Esophagus muscularis mucosa (tissue), 4 donors: ENCODE measurements around the gene APOC4. TPM values are rescaled to one million over a fixed set of nuclear protein-coding genes. Genes with fewer than 3 reads are reported as not detected.

Experiments
- DNase-seq: peaks from one replicate; pipeline ENCODE4 v3.0.0-alpha.2; 2017; ENCODE audit errors: extremely low spot score
- H3K27ac ChIP-seq, 4 donors: fragments of 200-600 bp; sonication (generic); replicated peaks in 1 of 4; 1 replicate in 3 of 4; 2 replicates in 1 of 4; pipeline ENCODE4 v1.5.1; 2016 to 2019; ENCODE audit warnings: mild to moderate bottlenecking in 1 of 4
- H3K27me3 ChIP-seq, 4 donors: fragments of 200-600 bp; sonication (generic); one replicate each; pipeline versions ENCODE4 v1.5.1 to v1.6.0; 2016 to 2019
- H3K36me3 ChIP-seq, 4 donors: fragments of 200-600 bp; sonication (generic); one replicate each; pipeline ENCODE4 v1.5.1; 2016 to 2019
- H3K4me1 ChIP-seq, 4 donors: fragments of 200-600 bp; sonication (generic); one replicate each; pipeline ENCODE4 v1.5.1; 2016 to 2019
- H3K4me3 ChIP-seq, 4 donors: fragments of 200-600 bp; sonication (generic); 1 replicate in 2 of 4; 2 replicates in 2 of 4; pipeline ENCODE4 v1.5.1; 2016 to 2019; ENCODE audit warnings: mild to moderate bottlenecking in 4 of 4, moderate library complexity in 1 of 4
- H3K9me3 ChIP-seq, 4 donors: fragments of 200-600 bp; sonication (generic); 1 replicate in 3 of 4; 2 replicates in 1 of 4; pipeline ENCODE4 v1.5.1; 2016 to 2019
- CTCF ChIP-seq, 3 experiments: fragments of 200-600 bp in 2 of 3; fragments of 450-650 bp in 1 of 3; sonication (generic) in 2 of 3; IDR thresholded peaks; one replicate each; pipeline ENCODE4 v1.5.1; 2017 to 2019; ENCODE audit warnings: antibody characterized with exemption in 3 of 3, mild to moderate bottlenecking in 2 of 3, moderate library complexity in 1 of 3
- EP300 ChIP-seq: sonication (generic); formaldehyde crosslinking; IDR thresholded peaks from one replicate; pipeline ENCODE4 v1.6.1; 2017; ENCODE audit warnings: antibody characterized with exemption
- POLR2A ChIP-seq: fragments of 450-650 bp; IDR thresholded peaks from one replicate; pipeline ENCODE4 v1.6.1; 2017; ENCODE audit warnings: antibody characterized with exemption, moderate library complexity, mild to moderate bottlenecking, low read depth
- POLR2AphosphoS5 ChIP-seq, 2 donors: sonication (generic); formaldehyde crosslinking; IDR thresholded peaks; one replicate each; pipeline ENCODE4 v1.6.1; 2017; ENCODE audit warnings: antibody characterized with exemption in 2 of 2
- WGBS: methylation state at CpG from one replicate; pipeline ENCODE4 v1.1.5; 2018; 5-methylcytosine and 5-hydroxymethylcytosine counted together
- intact Hi-C: fragments of 100-400 bp; cut with DNase I; formaldehyde crosslinking; loops from one replicate; pipeline ENCODE4 v1.15.1; 2023
- total RNA-seq, 4 donors: library from RNA; depleted of rRNA; stranded (reverse); fragments of >200 nt; gene quantifications; one replicate each; pipeline versions ENCODE4 v1.1.0 to v1.2.1, GENCODE V29; 2016

The APOC4 gene
- total RNA-seq, 4 donors from 2014 or later: not detected

GRCh38 chr19:44974857-44975256 lies 32.8 kb downstream of the APOC4 start:
- Histone ChIP-seq H3K4me1 (no peaks in the 10 kb centered on the region), H3K27ac (no peak overlapping the region), H3K4me3 (no peak overlapping the region), H3K9me3 (no peaks in the 10 kb centered on the region), H3K36me3 (peaks cover 60 to 97% (median 78%) of the 10 kb centered on the region in 4 donors), H3K27me3 (no peaks in the 10 kb centered on the region)
- intact Hi-C loops: no loop called here
- no peak for TF ChIP-seq POLR2AphosphoS5 (IDR thresholded peaks at IDR 0.05)
- no peak for TF ChIP-seq POLR2A
- TF ChIP-seq CTCF (IDR thresholded peaks at IDR 0.05): no peak
- TF ChIP-seq EP300: no peak
- no peak for DNase-seq
- WGBS: 93% methylated on average over 5 of the region's 5 CpGs

- Histone ChIP-seq H3K27ac (no peak overlapping the region), H3K27me3 (no peaks in the 10 kb centered on the region), H3K36me3 (peaks cover 60 to 97% (median 83%) of the 10 kb centered on the region in 4 donors), H3K9me3 (no peaks in the 10 kb centered on the region), H3K4me3 (no peak overlapping the region), H3K4me1 (no peaks in the 10 kb centered on the region)
- DNase-seq: no peak
- intact Hi-C loops: no loop called here
- TF ChIP-seq POLR2AphosphoS5 (IDR thresholded peaks at IDR 0.05) (no peak), POLR2A (no peak), CTCF (IDR thresholded peaks at IDR 0.05) (no peak), EP300 (no peak)
- 94% methylated on average over 4 of the region's 4 CpGs for WGBS
Measured at GRCh38 chr19:44975444-44975843, 33.4 kb downstream of the APOC4 start.

- H3K27me3 ChIP-seq: no peaks in the 10 kb centered on the region
- 91% methylated on average over 7 of the region's 9 CpGs for WGBS
- DNase-seq: no peak
- H3K9me3 ChIP-seq: no peaks in the 10 kb centered on the region
- no peak overlapping the region for H3K4me3 ChIP-seq
- intact Hi-C loops: no loop called here
- TF ChIP-seq EP300: no peak
- TF ChIP-seq POLR2AphosphoS5 (IDR thresholded peaks at IDR 0.05): no peak
- TF ChIP-seq POLR2A: no peak
- no peak for TF ChIP-seq CTCF (IDR thresholded peaks at IDR 0.05)
- H3K36me3 ChIP-seq: peaks cover 40 to 98% (median 94%) of the 10 kb centered on the region in 4 donors
- peaks cover 0 to 4% (median under 1%) of the 10 kb centered on the region in 4 donors for H3K4me1 ChIP-seq
- no peak overlapping the region for H3K27ac ChIP-seq
Measured at GRCh38 chr19:44984005-44984404, 42.0 kb downstream of the APOC4 start.

DNA sequence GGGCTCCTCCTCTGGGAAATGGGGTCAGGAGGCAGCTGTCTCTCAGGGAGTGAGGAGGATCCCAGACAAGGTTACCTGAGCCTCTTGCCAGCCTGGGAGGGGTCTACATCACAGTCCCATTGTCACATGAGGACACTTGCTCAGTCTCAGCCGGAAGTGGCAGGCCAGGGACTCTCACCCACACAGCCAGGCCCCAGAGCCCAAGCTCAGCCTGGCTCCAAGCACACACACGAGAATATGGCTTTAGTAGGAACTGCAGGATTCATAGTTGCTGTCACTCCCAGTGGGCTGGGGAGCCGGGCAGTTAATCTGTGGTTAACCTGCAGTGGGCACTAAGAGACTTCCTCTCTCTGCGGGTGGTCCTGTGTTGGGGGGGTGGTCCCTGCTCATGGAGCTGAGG lies 43.4 kb downstream of the APOC4 start:
- H3K27me3 ChIP-seq: no peaks in the 10 kb centered on the region
- peaks cover 0 to 7% (median 1%) of the 10 kb centered on the region in 4 donors for H3K4me1 ChIP-seq
- H3K4me3 ChIP-seq: no peak overlapping the region
- WGBS: 100% methylated on average over 1 of the region's 4 CpGs
- TF ChIP-seq POLR2AphosphoS5 (IDR thresholded peaks at IDR 0.05): no peak
- no peak for TF ChIP-seq POLR2A
- TF ChIP-seq CTCF (IDR thresholded peaks at IDR 0.05): no peak
- no peak for TF ChIP-seq EP300
- peaks cover 35 to 98% (median 92%) of the 10 kb centered on the region in 4 donors for H3K36me3 ChIP-seq
- no peaks in the 10 kb centered on the region for H3K9me3 ChIP-seq
- no peak overlapping the region for H3K27ac ChIP-seq
- intact Hi-C loops: no loop called here
- DNase-seq: no peak

DNA sequence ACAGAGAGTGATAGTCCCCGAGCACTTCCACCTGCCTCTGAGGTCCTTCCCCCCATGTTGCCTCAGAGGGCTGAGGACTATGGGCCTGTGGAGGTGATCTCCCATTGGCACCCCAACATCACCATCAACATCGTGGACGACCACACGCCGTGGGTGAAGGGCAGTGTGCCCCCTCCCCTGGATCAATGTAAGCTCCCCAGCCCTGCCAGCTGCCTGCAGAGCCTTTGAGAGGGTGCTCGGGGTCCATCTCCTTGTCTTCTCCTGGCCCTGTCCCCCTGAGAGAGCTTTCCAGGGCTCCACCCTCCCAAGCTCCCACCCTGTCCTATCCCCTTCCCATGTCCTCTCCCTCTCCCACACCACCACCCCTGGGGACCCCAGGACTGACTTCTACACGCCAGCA lies 44.4 kb downstream of the APOC4 start:
- H3K9me3 ChIP-seq: no peaks in the 10 kb centered on the region
- intact Hi-C loops: no loop called here
- DNase-seq: no peak
- no peaks in the 10 kb centered on the region for H3K27me3 ChIP-seq
- peaks cover 0 to 7% (median 1%) of the 10 kb centered on the region in 4 donors for H3K4me1 ChIP-seq
- no peak for TF ChIP-seq POLR2A
- no peak for TF ChIP-seq CTCF (IDR thresholded peaks at IDR 0.05)
- no peak for TF ChIP-seq POLR2AphosphoS5 (IDR thresholded peaks at IDR 0.05)
- no peak for TF ChIP-seq EP300
- no peak overlapping the region for H3K4me3 ChIP-seq
- WGBS: 89% methylated on average over 7 of the region's 7 CpGs
- no peak overlapping the region for H3K27ac ChIP-seq
- peaks cover 44 to 100% (median 93%) of the 10 kb centered on the region in 4 donors for H3K36me3 ChIP-seq
